Neuronal stem cell (in vitro differentiated cells): ENCODE data around the gene DCXR.
A peak's percentile ranks its signal among the peaks of the same experiment; 100 is the strongest.

Experiments used
- DNase-seq: peaks from one replicate; pipeline ENCODE4 v3.0.0-alpha.2; 2013; ENCODE audit warnings: low spot score
- H2AFZ ChIP-seq: one replicate; pipeline ENCODE4 v1.6.1; 2013; ENCODE audit warnings: mild to moderate bottlenecking, low read length, inconsistent platforms
- H2AK5ac ChIP-seq: 2 replicates; pipeline ENCODE4 v1.6.1; 2013; ENCODE audit warnings: low read depth, mild to moderate bottlenecking, inconsistent platforms, low read length, moderate library complexity, mixed read lengths
- H2BK120ac ChIP-seq: 2 replicates; pipeline ENCODE4 v1.6.1; 2013; ENCODE audit warnings: low read depth, mild to moderate bottlenecking, inconsistent platforms, low read length, moderate library complexity, mixed read lengths
- H2BK12ac ChIP-seq: one replicate; pipeline ENCODE4 v1.6.1; 2013; ENCODE audit warnings: low read length, inconsistent platforms
- H2BK15ac ChIP-seq: 2 replicates; pipeline ENCODE4 v1.6.1; 2013; ENCODE audit warnings: mild to moderate bottlenecking, low read length, inconsistent platforms, mixed read lengths
- H2BK5ac ChIP-seq: one replicate; pipeline ENCODE4 v1.6.1; 2013; ENCODE audit warnings: inconsistent platforms, mild to moderate bottlenecking, low read length, moderate library complexity
- H3K14ac ChIP-seq: one replicate; pipeline ENCODE4 v1.6.1; 2013; ENCODE audit warnings: low read length, inconsistent platforms
- H3K18ac ChIP-seq: 2 replicates; pipeline ENCODE4 v1.6.1; 2013; ENCODE audit warnings: low read length, inconsistent platforms
- H3K23ac ChIP-seq: 2 replicates; pipeline ENCODE4 v1.6.1; 2013; ENCODE audit warnings: low read depth, mild to moderate bottlenecking, mixed read lengths, low read length, inconsistent platforms; ENCODE audit not compliant: poor library complexity
- H3K27ac ChIP-seq: replicated peaks from 3 replicates; pipeline ENCODE4 v1.5.1; 2013; ENCODE audit warnings: low read length, inconsistent platforms
- H3K27me3 ChIP-seq, 3 experiments: 2 replicates each; pipeline ENCODE4 v1.6.1; 2013; ENCODE audit warnings: low read length in 3 of 3, mild to moderate bottlenecking in 2 of 3, inconsistent platforms in 1 of 3, low read depth in 1 of 3, mixed read lengths in 1 of 3, moderate library complexity in 1 of 3; ENCODE audit not compliant: control insufficient read depth in 3 of 3, insufficient read depth in 3 of 3
- H3K36me3 ChIP-seq, 2 donors: replicated peaks in 1 of 2; 2 replicates each; pipeline ENCODE4 v1.6.1; 2013; ENCODE audit warnings: low read length in 2 of 2; ENCODE audit not compliant: control insufficient read depth in 2 of 2, insufficient read depth in 2 of 2
- H3K4ac ChIP-seq: 2 replicates; pipeline ENCODE4 v1.6.1; 2013; ENCODE audit warnings: inconsistent platforms, mild to moderate bottlenecking, low read length, moderate library complexity
- H3K4me1 ChIP-seq, 2 donors: 1 replicate in 1 of 2; 2 replicates in 1 of 2; pipeline ENCODE4 v1.6.1; 2013; ENCODE audit warnings: low read length in 2 of 2, low read depth in 1 of 2; ENCODE audit not compliant: control insufficient read depth in 2 of 2, insufficient read depth in 1 of 2
- H3K4me2 ChIP-seq: one replicate; pipeline ENCODE4 v1.6.1; 2013; ENCODE audit warnings: mild to moderate bottlenecking, low read length, inconsistent platforms; ENCODE audit not compliant: insufficient read depth, poor library complexity, severe bottlenecking
- H3K4me3 ChIP-seq, 2 donors: 2 replicates each; pipeline ENCODE4 v1.5.1; 2013; ENCODE audit warnings: low read length in 2 of 2, mild to moderate bottlenecking in 2 of 2, inconsistent platforms in 1 of 2, moderate library complexity in 1 of 2
- H3K79me1 ChIP-seq: one replicate; pipeline ENCODE4 v1.6.1; 2013; ENCODE audit warnings: low read depth, mild to moderate bottlenecking, inconsistent platforms, low read length, moderate library complexity
- H3K9ac ChIP-seq: one replicate; pipeline ENCODE4 v1.6.1; 2013; ENCODE audit warnings: mild to moderate bottlenecking, low read depth, low read length, inconsistent platforms; ENCODE audit not compliant: poor library complexity
- H3K9me3 ChIP-seq, 2 donors: replicated peaks in 1 of 2; 2 replicates each; pipeline versions ENCODE3 to v1.6.1; 2013; ENCODE audit warnings: low read length in 2 of 2, mild to moderate bottlenecking in 2 of 2, inconsistent platforms in 1 of 2, low read depth in 1 of 2, mixed read lengths in 1 of 2, moderate library complexity in 1 of 2; ENCODE audit not compliant: control insufficient read depth in 2 of 2, insufficient read depth in 1 of 2
- H4K8ac ChIP-seq: one replicate; pipeline ENCODE4 v1.6.1; 2013; ENCODE audit warnings: low read depth, mild to moderate bottlenecking, inconsistent platforms, low read length, moderate library complexity
- H4K91ac ChIP-seq: one replicate; pipeline ENCODE4 v1.6.1; 2013; ENCODE audit warnings: low read length, low read depth, mild to moderate bottlenecking, inconsistent platforms; ENCODE audit not compliant: poor library complexity
- WGBS, 2 donors: extraction: QIAGEN DNeasy Blood & Tissue Kit; methylation state at CpG; one replicate each; pipeline ENCODE4 v1.1.7; 2013; ENCODE audit warnings: missing lambda C conversion rate in 2 of 2, mixed read lengths in 1 of 2; ENCODE audit not compliant: insufficient read length in 2 of 2, insufficient replicate concordance in 1 of 2; ENCODE audit errors: extremely low coverage in 2 of 2; 5-methylcytosine and 5-hydroxymethylcytosine counted together

The DCXR gene

DNA sequence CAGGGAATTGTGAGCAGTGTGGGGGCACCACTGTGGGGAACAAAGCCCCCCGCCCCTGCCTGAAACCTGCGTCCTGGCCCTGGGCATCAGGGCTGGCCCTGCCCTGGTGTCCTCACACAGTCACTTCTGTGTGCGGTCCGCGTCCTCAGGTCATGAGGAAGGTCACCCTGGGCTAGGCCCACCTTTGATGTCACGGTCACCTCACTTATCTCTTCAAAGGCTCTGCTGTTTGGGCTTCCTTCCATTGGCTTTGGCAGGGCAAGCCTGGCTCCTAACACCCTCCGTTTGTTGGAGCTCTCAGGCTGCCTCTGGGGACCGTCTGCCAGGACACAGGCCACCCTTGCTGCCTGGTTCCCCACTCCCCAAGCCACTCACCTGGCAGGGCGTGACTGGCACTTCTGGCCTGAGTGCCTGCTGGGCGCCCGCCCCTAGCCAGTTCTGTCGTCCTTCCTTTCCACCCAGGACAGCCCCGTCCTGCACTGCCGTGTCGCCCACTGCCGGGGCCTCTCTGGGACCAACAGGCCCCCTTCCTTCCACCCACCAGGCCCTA, 23.6 kb downstream of the DCXR start:
- no peak overlapping the region for H3K14ac ChIP-seq
- no CpG with 5 or more reads among the region's 16 CpGs for WGBS, 2 donors
- H3K9ac ChIP-seq = peak overlapping the region; percentile 44

GRCh38 chr17:82013341-82013740, 24.2 kb downstream of the DCXR start:
- Histone ChIP-seq H3K9me3 (no peaks in the 10 kb centered on the region), H2BK15ac (no peak overlapping the region), H3K79me1 (no peaks in the 10 kb centered on the region), H2BK120ac (no peak overlapping the region), H2BK5ac (no peak overlapping the region), H4K91ac (no peak overlapping the region), H3K23ac (peak overlapping the region; percentile 20), H4K8ac (no peak overlapping the region), H3K27ac (no peak overlapping the region), H2BK12ac (peak overlapping the region; percentile 73), H2AFZ (no peak overlapping the region), H3K4me1 (peaks cover 0 to 15% of the 10 kb centered on the region in 2 donors), H3K27me3 (no peaks in the 10 kb centered on the region), H3K18ac (peak overlapping the region; percentile 76), H3K4ac (no peak overlapping the region), H3K36me3 (peaks cover 1 to 15% of the 10 kb centered on the region in 2 donors), H3K4me3 (no peak overlapping the region), H3K14ac (no peak overlapping the region), H3K9ac (peak overlapping the region; percentile 70), H2AK5ac (no peak overlapping the region), H3K4me2 (no peak overlapping the region)
- WGBS, 2 donors = no CpG with 5 or more reads among the region's 22 CpGs
- no peak for DNase-seq

More for the DNA sequence above, 23.6 kb downstream of the DCXR start:
- DNase-seq = no peak
- no peak overlapping the region for H2AK5ac ChIP-seq
- H3K4me1 ChIP-seq = peaks cover 0 to 15% of the 10 kb centered on the region in 2 donors
- H4K8ac ChIP-seq = peak overlapping the region; percentile 17
- H3K9me3 ChIP-seq = no peaks in the 10 kb centered on the region
- H2BK5ac ChIP-seq = no peak overlapping the region
- H3K27ac ChIP-seq = no peak overlapping the region
- H3K18ac ChIP-seq = no peak overlapping the region
- no peak overlapping the region for H2AFZ ChIP-seq
- peak overlapping the region; percentile 85 for H3K23ac ChIP-seq
- no peaks in the 10 kb centered on the region for H3K27me3 ChIP-seq
- no peak overlapping the region for H3K4me3 ChIP-seq
- H3K4me2 ChIP-seq = no peak overlapping the region
- no peak overlapping the region for H3K4ac ChIP-seq
- H3K36me3 ChIP-seq = peaks cover 4 to 20% of the 10 kb centered on the region in 2 donors
- H3K79me1 ChIP-seq = no peaks in the 10 kb centered on the region
- no peak overlapping the region for H2BK120ac ChIP-seq
- no peak overlapping the region for H4K91ac ChIP-seq
- H2BK12ac ChIP-seq = no peak overlapping the region
- no peak overlapping the region for H2BK15ac ChIP-seq

GRCh38 chr17:82012640-82013295, 24.7 kb downstream of the DCXR start:
- peak overlapping the region; percentile 22 for H3K27ac ChIP-seq
- no peak for DNase-seq
- H3K18ac ChIP-seq = no peak overlapping the region
- H3K36me3 ChIP-seq = peaks cover 1 to 9% of the 10 kb centered on the region in 2 donors
- H2BK5ac ChIP-seq = no peak overlapping the region
- WGBS, 2 donors = no CpG with 5 or more reads among the region's 19 CpGs
- no peak overlapping the region for H3K4me2 ChIP-seq
- no peak overlapping the region for H3K4me3 ChIP-seq
- no peak overlapping the region for H2BK120ac ChIP-seq
- no peaks in the 10 kb centered on the region for H3K79me1 ChIP-seq
- no peaks in the 10 kb centered on the region for H3K27me3 ChIP-seq
- peak overlapping the region; percentile 63 for H3K9ac ChIP-seq
- H3K4ac ChIP-seq = no peak overlapping the region
- no peak overlapping the region for H2BK12ac ChIP-seq
- H2BK15ac ChIP-seq = no peak overlapping the region
- H4K8ac ChIP-seq = no peak overlapping the region
- no peaks in the 10 kb centered on the region for H3K9me3 ChIP-seq
- no peak overlapping the region for H4K91ac ChIP-seq
- H2AK5ac ChIP-seq = peak overlapping the region; percentile 56
- H3K14ac ChIP-seq = peak overlapping the region; percentile 94
- H3K4me1 ChIP-seq = peaks cover 0 to 15% of the 10 kb centered on the region in 2 donors
- peak overlapping the region; percentile 20 for H3K23ac ChIP-seq
- H2AFZ ChIP-seq = no peak overlapping the region

- H2BK5ac ChIP-seq = no peak overlapping the region
- H4K8ac ChIP-seq = no peak overlapping the region
- H3K27ac ChIP-seq = no peak overlapping the region
- DNase-seq = no peak
- H3K9me3 ChIP-seq = no peaks in the 10 kb centered on the region
- H3K79me1 ChIP-seq = no peaks in the 10 kb centered on the region
- no peak overlapping the region for H3K4ac ChIP-seq
- peaks cover 1 to 5% of the 10 kb centered on the region in 2 donors for H3K36me3 ChIP-seq
- no peak overlapping the region for H3K18ac ChIP-seq
- H2BK15ac ChIP-seq = no peak overlapping the region
- H3K9ac ChIP-seq = peak overlapping the region; percentile 63
- H3K4me1 ChIP-seq = peaks cover 0 to 15% of the 10 kb centered on the region in 2 donors
- H3K4me3 ChIP-seq = no peak overlapping the region
- WGBS, 2 donors = no CpG with 5 or more reads among the region's 20 CpGs
- peak overlapping the region; percentile 80 for H3K23ac ChIP-seq
- H4K91ac ChIP-seq = no peak overlapping the region
- no peak overlapping the region for H3K4me2 ChIP-seq
- no peak overlapping the region for H2AFZ ChIP-seq
- H3K27me3 ChIP-seq = no peaks in the 10 kb centered on the region
- H3K14ac ChIP-seq = peak overlapping the region; percentile 38
- no peak overlapping the region for H2BK12ac ChIP-seq
- no peak overlapping the region for H2BK120ac ChIP-seq
- no peak overlapping the region for H2AK5ac ChIP-seq
Observed at GRCh38 chr17:82012261-82012639, 25.2 kb downstream of the DCXR start.
